GM21576 (cell line): Measurements from ENCODE around the gene PAK5.

Experiments used
- ATAC-seq: cut with Tn5 transposase; IDR thresholded peaks from one replicate; pipeline ENCODE4 v1.9.1; 2021; ENCODE audit warnings: mild to moderate bottlenecking, moderate library complexity; ENCODE audit not compliant: unreplicated experiment

The PAK5 gene

DNA sequence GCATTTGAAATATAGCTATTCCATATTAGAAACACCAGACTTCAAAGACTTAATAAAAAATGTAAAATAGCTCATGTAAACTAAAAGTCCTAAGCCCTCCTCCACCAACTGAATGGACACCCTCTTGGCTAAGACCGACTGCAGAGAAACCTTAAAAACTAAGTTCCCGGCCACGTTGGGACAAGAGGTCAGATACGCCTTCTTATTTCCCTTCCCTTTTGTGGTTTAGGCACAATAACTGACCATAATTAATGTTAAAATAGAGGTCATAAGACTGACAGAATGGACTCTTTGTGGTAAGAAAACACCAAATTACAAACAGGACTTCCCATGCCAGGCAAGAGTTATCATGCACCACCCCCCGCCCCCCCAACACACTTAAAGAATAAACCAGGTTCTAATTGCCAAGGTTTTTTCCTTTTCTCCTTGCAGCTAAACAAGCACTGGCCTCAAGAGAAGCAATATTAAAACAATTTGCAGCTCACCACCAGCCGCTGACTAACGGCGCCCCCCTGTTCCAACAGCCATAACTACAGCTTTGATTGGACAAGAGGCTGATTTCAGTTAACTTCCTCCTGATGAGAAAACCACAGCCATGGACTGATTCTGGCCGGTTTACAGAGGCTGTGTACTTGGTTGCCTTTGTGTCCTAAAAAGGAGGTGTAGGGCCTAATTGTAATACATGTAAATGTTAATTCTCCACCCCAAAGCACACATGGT is 335.2 kb downstream of the PAK5 start:
- ATAC-seq: no peak

DNA sequence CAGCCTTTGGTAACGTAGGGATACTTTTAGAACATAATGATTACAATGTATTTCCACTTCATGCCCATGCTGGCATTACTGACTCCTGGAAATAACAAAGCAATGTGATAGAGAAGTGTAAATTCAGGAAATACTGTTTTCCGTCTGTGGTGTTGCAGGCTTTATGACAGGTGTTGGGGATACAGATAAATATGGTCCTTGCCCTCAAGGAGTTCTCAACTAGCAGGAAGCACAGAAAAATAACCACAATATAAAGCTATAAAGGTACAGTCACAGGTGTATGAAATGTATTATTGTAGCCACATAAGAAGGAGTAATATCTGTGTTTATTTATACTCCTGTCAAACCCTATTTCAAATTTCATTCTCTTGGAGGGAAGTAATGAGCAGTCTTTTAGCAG is 337.4 kb downstream of the PAK5 start:
- no peak for ATAC-seq

DNA sequence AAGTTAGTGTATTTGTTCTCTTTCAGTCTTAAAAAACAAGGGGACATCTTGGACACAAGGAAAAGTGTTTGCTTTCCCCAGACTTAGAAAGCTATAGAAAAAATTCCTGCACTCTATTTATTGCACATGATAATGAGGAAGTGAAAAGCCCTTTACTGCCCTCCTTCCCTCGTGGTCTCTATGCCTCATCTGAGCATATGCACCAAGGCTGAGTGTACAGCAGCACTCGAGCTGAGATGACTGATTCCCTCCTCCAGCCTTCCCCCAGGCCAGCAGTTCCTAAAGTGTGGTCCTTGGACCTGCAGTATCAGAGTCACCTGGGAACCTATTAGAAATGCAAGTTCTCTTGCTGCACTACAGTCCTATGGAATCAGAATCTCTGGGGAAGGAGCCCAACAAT is 338.8 kb downstream of the PAK5 start:
- peak; percentile 59 for ATAC-seq

DNA sequence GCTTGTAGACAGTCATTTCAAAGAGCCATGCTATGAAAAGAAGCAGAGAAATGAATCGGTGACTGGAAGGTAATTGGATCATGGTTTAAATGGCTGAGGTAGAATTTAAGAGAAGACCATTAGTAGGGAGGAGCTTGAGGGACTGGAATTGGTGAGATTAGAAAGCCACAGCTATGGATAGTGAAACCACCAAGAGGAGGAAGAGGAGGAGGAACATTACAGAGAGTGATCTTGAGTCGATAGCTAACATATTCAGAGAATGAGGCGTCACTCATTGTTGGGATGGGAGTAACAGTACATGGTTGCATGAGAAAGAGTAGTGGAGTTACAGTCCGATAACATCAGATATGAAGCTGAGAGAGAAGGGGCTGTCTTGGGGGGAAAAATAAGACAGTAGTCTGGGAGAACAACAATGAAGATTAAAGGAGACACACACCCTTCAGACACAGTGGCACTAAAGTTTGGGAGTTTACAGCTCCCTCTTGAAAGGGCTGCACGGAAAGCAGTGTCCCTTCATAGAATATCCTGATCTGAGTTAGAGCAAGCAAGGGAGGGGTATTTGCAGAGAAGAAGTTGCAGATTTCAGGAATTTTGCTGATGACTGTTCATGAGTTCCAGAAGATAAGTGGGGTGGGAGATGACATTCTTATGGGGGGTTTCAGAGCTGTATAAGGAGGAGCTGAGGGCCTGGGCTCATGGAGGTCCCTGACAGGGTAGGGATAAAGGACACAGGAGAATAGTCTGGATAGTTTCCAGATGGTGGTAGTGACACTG is 339.6 kb downstream of the PAK5 start:
- ATAC-seq: no peak

DNA sequence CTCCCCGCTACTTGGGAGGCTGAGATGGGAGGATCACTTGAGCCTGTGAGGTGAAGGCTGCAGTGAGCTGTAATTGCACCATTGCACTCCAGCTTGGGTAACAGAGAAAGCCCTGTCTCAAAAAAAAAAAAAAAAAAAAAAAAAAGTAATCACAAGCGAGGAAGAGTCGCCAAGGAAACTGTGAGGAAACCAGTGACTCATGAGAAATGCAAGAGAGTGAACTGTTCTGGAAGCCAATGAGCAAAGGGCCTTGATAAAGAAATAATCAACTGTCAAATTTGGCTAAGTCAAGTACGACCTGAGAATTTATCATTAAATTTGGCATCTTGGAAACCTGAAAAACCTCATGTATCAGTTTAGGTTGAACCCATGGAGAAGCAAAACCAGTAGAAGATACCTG is 340.6 kb downstream of the PAK5 start:
- ATAC-seq: no peak

DNA sequence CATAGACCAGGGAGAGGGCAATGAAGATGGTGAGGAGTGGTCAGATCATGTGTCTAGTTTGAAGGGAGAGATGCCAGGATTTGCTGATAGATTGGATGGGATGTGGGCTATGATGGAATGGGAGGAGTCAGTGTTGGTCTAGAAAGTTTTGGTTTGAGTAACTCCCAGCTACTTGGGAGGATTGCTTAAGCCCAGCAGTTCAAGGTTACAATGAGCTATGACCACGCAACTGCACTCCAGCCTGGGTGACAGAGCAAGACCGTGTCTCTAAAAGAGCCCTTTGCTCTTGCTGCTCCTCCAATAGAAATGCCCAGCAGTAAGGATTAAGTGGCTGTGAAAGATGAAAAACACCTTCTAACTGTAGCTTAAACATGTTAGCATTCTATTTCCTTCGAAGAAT is 342.7 kb downstream of the PAK5 start:
- ATAC-seq: no peak

DNA sequence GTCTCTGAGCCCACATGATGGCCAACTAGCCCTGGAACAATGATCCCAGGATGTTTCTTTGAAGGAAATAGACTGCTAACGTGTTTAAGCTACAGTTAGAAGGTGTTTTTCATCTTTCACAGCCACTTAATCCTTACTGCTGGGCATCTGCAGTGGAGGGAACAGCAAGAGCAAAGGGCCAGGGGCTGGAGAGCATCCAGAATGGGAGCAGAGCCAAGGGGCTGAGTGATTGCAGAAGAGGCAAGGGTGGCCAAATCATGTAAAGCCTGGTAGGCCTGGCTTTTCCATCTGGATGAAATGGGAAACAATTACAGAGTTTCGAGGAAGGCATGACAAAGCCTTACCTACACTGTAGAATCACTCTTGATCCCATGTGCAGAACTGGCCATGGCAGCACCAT is 343.2 kb downstream of the PAK5 start:
- ATAC-seq: no peak

DNA sequence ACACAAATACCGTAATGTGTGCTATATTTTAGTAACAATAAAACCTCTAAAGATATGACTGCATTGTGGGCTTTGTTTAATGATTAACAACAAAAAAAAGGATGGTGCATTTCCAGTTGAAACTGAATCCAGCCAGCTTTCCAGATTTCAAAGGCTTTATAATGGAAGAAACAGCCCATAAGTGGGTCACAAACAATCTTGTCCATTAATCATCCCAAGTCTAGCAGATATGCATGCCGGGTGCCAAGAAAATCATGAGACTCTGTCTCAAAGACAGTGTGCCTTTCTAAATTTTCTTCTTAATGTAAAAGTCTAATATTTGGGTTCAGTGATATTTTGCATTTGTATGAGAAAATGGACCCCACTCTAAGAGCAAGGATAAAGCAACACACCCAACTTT is 345.1 kb downstream of the PAK5 start:
- no peak for ATAC-seq

DNA sequence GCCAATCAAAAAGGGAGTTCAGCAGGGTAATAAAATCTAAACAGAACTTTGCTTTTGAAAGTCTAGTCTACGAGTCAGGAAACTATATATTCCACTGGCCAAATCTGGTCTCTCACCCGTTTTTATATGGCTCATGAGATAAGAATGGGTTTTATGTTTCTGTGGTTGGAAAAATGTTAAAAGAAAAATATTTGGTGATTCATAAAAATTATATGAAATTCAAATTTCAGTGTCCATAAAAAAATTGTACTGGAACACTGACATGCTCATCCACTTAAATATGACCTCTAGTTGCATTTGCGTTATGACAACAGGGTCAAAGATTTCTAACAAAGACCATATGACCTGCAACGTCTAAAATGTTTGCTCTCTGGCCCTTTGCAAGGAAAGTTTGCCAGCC is 346.8 kb downstream of the PAK5 start:
- ATAC-seq: no peak

DNA sequence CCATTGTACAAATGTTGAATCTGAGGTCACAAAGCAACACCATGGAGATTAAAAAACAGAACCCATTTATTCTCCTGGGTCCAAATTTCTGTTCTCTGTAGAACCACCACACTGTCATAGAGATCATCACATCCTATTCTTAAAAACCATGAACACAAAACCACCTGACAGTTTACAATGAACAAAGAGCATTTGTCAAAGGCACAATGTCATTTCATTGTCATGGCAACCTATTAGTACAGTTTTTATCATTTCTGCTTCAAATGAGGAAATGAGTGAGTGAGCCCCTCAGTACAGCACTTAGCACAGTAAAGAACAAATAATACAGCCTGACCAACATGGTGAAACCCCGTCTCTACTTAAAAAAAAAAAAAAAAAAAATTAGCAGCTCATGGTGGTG is 347.6 kb downstream of the PAK5 start:
- ATAC-seq: no peak

DNA sequence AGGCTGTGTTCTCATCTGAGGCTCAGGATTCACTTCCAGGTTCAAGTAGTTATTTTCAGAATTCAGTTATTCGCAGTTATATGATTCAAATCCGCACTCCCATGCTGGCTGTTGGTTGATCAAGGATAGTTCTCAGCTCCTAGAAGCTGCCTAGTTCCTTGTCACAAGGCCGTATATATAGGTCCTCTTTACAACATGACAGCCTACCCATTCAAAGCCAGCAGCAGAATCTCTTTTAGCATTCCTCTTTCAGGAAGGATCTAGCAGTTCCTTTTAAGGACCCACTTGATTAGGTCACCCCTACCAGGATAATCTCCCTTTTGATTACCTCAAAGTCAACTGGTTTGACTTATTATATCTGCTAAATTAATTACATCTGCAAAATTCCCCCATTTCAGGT is 348.2 kb downstream of the PAK5 start:
- no peak for ATAC-seq

DNA sequence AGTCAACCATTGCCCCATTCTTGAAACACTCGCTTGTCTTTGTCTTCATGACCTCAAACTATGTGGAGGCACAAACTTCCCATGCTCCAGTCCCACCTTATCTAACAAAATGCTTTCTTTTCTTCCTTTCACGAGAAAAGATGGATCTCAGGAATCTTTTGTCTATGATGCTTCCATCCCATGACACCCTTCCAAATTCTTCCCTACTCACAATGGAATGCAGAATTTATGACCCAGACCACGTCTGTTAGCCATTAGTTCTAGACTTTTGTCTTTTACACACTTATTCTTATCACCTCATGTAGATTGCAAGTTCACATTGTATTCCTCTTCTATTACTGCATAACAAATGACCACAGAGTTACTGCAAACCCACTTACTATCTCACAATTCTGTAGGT is 348.7 kb downstream of the PAK5 start:
- no peak for ATAC-seq

DNA sequence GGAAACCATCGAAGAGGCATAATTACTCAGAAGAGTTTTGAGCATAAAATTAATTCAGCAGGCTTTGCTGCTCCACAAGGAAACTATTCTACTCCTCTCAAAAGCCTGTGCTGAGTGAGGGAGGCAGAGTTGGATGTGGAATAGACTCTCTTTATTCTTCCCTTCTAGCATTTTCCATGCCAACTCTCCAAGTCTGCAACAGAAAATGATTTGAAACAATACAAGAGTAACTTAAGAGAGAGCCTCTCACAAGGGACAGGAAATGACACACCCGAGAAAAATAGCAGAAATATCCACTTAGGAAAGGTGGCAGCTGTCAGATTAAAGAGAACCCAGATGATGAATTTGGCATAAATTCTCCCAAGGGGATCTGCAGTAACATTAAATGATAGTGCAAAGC is 350.8 kb downstream of the PAK5 start:
- no peak for ATAC-seq
